Gastrocnemius medialis (tissue), 4 donors: ENCODE measurements around the gene GTF3C5.
"Not testable (repeated sequence)": the region's sequence is repeated elsewhere in the genome, so short reads cannot be mapped to it uniquely, and the experiment has no call there.

Source experiments
- CTCF ChIP-seq, 5 experiments: fragments of 450-650 bp in 3 of 5; fragments of 200-600 bp in 2 of 5; sonication (generic) in 2 of 5; IDR thresholded peaks in 4 of 5; conservative IDR thresholded peaks in 1 of 5; 1 replicate in 4 of 5; 2 replicates in 1 of 5; pipeline ENCODE4 v1.5.1; 2016 to 2019; ENCODE audit warnings: antibody characterized with exemption in 5 of 5, mild to moderate bottlenecking in 3 of 5, moderate library complexity in 3 of 5
- POLR2A ChIP-seq, 2 donors: fragments of 450-650 bp; IDR thresholded peaks; one replicate each; pipeline ENCODE4 v1.6.1; 2017; ENCODE audit warnings: antibody characterized with exemption in 2 of 2, mild to moderate bottlenecking in 2 of 2, moderate library complexity in 2 of 2

DNA sequence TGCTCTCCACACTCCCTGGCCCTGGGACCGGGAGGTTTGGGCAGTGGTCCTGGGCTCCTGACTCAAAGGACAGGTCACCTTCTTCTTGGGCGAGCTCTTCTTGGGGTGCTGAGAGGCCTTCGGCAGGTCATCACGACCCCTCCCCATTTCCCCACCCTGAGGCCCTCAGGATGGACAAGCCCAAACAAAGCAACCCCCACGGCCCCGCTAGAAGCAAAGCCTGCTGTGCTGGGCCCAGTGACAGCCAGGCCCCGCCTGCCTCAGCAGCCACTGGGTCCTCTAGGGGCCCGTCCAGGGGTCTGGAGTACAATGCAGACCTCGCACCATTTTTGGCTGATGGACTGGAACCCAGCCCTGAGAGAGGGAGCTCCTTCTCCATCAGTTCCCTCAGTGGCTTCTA is 52.9 kb downstream of the GTF3C5 start:
- not testable (repeated sequence) for TF ChIP-seq CTCF (IDR thresholded peaks at IDR 0.05 in 4 of 5, conservative IDR thresholded peaks at IDR 0.05 in 1 of 5); POLR2A (IDR thresholded peaks at IDR 0.05)
